HG03432 (cell line): ENCODE measurements around the gene NUDT4.
"Not testable (repeated sequence)": the region's sequence is repeated elsewhere in the genome, so short reads cannot be mapped to it uniquely, and the experiment has no call there.

ENCODE experiments used
- ATAC-seq: cut with Tn5 transposase; IDR thresholded peaks from one replicate; pipeline ENCODE4 v1.9.1; 2021; ENCODE audit warnings: mild to moderate bottlenecking, moderate library complexity; ENCODE audit not compliant: unreplicated experiment

NUDT4 gene

GRCh38 chr12:93425736-93426411, 48.1 kb downstream of the NUDT4 start:
- no peak for ATAC-seq

GRCh38 chr12:93426412-93426805, 48.7 kb downstream of the NUDT4 start:
- no peak for ATAC-seq

DNA sequence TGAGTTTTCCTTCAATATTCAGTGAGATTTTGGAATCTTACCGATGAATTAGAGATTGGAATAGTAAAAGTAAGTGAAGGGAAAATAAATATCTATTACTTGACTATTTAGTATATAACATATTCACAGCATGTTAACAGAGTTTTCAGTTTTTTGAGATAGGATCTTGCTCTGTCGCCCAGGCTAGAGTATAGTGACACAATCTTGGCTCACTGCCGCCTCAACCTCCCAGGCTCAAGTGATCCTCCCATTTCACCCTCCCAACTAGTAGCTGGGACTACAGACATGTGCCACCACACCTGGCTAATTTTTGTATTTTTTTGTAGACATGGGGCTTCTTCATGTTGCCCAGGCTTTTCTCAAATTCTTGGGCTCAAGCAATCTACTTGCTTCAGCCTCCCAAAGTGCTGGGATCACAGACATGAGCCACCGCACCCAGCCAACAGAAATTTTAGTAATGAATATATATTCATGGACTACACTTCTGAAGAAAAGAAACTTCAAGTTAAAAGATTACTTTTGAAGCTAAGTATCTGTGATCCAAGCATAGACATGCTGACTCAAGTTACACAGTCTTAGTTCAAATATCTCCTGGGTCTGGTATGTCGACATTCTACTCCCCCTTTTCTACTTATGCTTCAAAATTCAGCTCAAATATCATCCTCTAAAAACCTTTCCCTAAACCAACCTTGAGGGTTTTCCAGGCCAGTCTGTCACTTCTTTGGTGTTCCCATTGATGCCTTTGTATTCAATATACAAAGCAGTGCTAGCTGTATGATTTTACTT, 50.2 kb downstream of the NUDT4 start:
- no peak for ATAC-seq

DNA sequence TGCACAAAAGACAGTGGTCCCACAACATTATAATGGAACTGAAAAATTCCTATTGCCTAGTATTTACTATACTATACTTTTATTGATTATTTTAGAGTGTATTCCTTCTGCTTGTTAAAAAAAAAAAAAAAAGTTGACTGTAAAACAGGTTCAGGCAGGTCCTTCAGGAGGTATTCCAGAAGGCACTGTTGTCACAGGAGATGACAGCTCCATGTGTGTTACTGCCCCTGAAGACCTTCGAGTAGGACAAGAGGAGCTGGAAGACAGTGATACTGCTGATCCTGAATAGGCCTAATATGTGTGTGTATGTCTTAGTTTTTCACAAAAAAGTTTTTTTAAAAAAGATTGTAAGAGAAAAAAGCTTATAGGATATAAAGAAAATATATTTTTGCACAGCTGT, 51.7 kb downstream of the NUDT4 start:
- no peak for ATAC-seq

GRCh38 chr12:93429852-93430251, 52.1 kb downstream of the NUDT4 start:
- no peak for ATAC-seq

DNA sequence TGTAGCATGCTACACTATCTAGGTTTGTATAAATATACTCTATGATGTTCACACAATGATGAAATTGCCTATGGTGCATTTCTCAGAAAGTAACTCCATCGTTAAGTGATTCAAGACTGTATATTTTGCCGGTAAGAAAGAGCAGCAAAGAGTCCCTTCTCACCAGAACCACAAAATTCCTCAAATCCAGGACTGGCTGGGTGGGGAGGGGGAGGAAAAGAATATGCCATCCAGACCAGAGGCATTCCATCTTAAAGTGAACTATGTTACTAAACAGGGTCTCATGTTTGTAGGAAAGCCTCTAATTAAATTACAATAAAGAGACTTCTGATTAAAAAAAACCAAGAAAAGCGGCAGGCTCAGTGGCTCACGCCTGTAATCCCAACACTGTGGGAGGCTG, 52.6 kb downstream of the NUDT4 start:
- ATAC-seq = no peak

DNA sequence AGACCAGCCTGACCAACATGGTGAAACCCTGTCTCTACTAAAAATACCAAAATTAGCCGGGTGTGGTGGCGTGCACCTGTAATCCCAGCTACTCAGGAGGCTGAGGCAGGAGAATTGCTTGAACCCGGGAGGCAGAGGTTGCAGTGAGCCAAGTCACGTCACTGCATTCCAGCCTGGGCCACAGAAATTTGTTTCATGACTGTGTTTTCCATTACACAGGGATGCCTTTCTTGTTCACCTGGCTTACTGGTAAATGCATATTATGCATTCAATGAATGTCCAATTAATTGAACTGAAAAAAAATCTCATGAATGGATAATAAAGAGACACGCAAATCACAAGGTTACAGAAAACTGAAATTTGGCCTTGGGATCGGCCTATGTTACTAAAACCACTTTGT, 54.3 kb downstream of the NUDT4 start:
- not testable (repeated sequence) for ATAC-seq

DNA sequence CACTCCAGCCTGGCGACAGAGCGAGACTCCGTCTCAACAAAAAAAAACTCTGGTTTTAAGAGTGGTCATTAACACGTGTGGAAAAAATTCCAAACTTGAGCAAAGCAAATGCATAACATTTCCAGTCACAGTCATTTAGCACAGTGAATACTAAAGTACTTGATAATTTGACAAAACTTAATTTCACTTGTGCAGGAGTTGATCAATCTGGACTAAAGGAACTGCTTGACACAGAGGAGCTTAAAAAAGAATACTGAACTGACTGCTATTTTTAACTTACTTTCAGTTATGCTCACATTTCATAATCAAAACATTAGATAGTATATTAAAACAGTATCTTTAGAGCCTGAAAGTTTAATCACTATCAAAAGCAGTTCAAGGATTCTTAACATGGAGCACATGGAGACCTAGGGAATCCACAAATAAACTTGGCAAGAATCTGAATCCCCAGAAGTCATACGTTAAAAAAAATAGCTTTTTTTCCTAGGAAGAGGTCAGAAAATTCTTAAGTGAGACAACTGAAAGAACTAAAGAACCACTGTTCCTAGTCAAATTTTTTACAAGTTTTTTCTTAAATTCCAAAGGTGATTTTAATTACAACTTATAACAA, 56.6 kb downstream of the NUDT4 start:
- ATAC-seq = no peak

DNA sequence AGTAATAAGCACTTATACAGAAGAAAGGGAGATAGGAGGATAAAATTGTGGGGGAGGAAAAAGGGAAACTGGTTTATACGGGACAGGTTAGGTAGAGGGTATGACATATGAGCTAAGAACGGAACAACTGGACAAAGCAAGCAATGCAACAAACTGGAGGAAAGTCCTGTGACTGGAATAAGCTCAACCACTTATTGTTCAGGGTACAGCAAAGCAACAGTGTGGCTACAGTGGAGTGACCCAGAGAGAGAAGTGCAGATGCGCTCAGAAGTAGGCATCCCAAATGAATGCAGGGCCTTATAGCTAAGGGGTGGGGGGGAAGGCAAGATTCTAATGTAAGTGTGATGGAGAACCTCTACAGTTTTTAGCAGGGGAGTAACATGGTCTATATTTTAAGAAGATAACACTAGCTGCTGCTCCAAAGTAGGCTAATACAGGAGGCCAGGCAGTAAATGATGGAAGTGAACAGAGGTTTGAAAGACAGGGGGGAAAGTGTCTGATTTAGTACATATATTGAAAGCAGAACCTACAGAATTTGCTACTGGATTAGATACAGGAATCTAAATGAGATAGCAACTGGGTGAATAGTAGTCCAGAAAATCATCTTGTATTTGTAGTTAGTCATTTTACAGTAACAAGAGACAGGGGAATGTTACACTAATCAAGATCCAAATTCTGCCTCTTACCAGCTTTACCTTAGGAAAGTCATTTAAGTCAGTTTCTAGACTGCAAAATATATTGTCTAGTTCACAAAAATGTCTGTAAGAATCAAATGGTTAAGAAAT, 60.7 kb downstream of the NUDT4 start:
- ATAC-seq = no peak

- no peak for ATAC-seq
These were observed 62.5 kb downstream of the NUDT4 start for GRCh38 chr12:93440043-93440835.

DNA sequence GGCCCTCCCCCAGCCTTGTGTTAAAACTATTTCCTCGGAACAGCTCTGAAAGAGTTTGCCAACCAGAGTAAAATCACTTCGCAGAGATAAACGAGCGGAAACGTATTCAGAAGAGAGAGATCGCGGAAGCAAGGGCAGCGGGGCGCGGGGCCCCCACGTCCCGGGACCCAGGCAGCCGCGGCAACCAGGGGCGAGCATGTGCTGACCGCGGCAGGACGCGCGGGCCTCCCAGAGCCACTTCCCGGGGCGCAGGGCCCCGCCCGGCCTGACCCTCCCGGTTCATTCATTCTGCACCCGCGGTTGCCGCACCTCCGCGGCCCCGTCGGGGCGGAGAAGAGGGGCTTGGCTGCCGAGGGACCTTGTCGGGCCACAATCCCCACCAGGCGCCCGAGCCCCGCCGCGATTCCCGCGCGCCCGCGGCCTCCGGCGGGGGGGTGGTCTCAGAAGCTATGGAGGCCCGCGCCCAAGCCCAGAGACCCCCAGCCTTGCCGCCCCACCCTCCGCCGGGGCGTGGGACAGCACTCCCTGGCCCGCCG, 63.4 kb downstream of the NUDT4 start:
- peak; percentile 3 for ATAC-seq

DNA sequence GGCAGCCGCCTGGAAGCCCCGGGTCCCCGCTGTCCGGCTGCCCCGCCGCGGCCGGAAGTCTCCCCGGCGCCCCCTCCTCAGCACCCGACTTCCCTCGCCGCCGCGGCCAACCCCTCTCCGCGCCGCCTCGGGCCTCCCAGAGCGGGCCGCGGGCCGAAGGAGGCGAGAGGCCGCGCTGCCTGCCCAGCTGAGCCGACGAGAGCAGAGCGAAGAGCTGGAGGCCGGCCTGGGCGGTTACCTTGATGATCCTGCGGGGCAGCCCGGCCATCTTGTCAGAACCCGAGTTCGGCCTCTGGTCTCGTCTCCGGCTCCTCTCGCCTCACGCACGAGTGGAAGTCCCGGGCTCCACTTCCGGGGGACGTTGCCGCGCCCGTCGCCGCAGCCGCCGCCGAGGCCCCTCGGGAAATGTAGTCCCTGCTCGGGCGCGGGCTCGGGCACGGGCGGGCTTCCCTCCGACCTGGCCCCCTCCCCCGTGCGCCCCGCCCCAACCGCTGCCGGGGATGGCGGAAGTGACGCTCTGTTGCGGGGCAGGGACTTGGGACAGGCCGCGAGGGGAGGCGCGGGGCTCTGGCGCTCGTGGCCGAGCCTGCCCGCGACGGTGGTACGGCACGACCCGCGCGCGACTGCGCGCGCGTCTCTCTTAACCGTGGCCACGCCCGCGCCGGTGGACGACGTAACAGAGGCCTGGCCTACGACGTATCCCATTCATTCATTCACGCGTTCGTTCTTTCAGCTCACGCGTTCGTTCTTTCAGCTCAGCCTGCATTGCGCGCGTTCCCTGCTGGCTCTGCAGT, 64.1 kb downstream of the NUDT4 start, which contains the start of gene UBE2N:
Gene UBE2N (minus strand): TSS at position 331 of the 794 bp plus-strand sequence. CDS start 63 bp downstream, at position 268.
- ATAC-seq = peak; percentile 88

DNA sequence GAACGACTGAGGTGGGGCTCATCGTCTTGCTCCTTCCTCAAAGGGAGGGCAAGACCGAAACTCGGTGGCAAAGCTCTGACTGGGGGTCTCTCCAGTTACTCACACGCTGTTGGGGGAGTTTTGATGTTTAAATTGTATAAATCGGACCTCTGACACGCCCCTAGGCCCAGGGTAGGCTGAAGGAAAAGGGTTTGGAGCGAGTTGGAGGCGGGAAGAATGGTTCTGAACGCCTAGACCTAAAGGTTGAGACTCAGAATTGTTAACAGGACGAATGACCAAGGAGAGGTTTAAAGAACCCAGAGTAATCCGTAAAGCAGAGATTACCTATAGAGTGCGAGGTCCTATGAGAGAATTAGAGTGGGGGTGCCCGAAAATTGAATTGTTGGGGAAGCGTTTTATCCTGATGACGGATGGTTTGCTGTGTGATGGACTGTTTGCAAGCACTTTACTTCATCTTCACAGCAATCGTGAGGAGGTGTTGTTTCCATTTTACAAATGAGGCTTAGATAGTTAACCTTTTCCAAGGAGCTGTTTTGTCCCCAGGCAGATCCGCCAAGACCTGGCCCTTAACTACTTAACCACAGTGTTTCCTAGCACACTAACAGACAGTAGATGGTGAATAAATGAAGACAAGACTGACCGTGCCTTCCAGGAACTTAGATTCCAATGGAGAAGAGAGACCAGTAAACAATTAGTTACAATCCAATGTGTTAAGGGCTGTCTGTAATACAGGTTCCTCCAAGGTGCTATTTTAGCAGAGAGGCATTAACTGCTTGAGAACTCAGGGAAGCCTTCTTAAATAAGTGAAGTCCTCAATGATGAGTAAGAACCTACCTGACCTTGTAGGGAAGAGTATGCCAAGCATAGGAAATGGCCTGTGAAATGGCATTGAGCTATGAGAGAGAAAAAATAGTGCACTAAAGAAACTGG, 65.0 kb downstream of the NUDT4 start:
- no peak for ATAC-seq

- no peak for ATAC-seq
These were observed 65.9 kb downstream of the NUDT4 start for GRCh38 chr12:93443576-93443975.

GRCh38 chr12:93447555-93448290, 70.0 kb downstream of the NUDT4 start:
- ATAC-seq = no peak

DNA sequence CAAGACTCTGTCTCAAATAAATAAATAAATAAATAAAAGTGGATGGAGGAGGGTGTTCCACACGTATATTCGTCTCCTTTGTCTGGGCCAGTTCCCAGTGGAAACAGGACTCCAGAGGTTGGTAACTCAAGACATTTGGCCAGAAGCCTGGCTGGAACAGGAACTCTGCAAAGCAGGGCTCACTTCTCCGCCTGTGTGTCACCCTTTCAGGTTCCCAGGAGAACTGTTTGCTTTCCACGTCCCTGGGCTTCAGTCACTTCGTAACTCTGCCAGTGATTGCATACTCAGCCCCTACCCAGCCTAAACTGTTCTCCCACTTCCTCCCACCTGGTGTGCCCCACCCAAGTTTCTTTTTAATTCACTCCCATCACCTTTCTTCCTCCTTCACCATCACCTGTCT, 71.1 kb downstream of the NUDT4 start:
- peak; percentile 23 for ATAC-seq

DNA sequence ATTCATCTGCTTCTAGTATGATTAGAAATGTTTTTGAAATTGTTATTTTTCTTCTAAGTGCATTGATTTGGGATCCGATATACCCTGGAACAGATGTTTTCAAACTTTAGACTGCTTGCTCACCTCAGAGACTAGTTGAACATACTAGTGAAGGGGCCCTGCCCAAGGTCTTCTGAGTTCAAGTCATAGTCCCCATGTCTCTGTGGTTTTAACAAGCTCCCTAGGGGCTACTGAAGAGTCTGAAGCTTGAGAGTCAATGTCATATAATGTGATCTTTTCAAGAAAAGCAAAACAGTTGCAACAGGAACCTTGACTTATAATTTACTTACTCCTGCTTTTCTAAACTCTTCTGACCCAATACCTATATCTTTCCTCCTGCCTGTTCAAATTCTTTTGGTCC, 71.6 kb downstream of the NUDT4 start:
- ATAC-seq = peak; percentile 97
